AG04449 (cell line): ENCODE data around the gene SMIM5.
"Not testable (repeated sequence)": the region's sequence is repeated elsewhere in the genome, so short reads cannot be mapped to it uniquely, and the experiment has no call there.

Source experiments
- CTCF ChIA-PET: fragments of 350-600 bp; formaldehyde crosslinking; extraction: SDS; loops from one replicate; lab custom pipeline; 2021; ENCODE audit warnings: antibody characterized with exemption; lab: Yijun Ruan, JAX
- POLR2A ChIA-PET: fragments of 400-600, 350-600 bp; formaldehyde crosslinking; extraction: SDS; loops from one replicate; lab custom pipeline; 2020; ENCODE audit warnings: antibody characterized with exemption, inconsistent platforms; lab: Yijun Ruan, JAX
- DNase-seq: peaks from one replicate; pipeline ENCODE4 v3.0.0-alpha.2; 2010; ENCODE audit warnings: low read depth, low spot score
- H3K4me3 ChIP-seq: 2 replicates; pipeline ENCODE4 v1.5.1; 2011; ENCODE audit warnings: low read depth, mild to moderate bottlenecking, control low read depth, low read length
- CTCF ChIP-seq: IDR thresholded peaks from one replicate; pipeline ENCODE4 v1.5.1; 2011; ENCODE audit warnings: mild to moderate bottlenecking, moderate library complexity, low read length, control low read depth, inconsistent platforms; ENCODE audit not compliant: insufficient read depth; ENCODE audit errors: missing control alignments

Gene SMIM5

GRCh38 chr17:75589919-75590303 lies 43.3 kb upstream of the SMIM5 start:
- no peak for DNase-seq
- CTCF ChIA-PET: interaction anchor here (0.6 to 6.9 kb wide), 11 partner anchors 10 to 164 kb away, joined by 3 to 56 read pairs (median 4); partner anchors contain the start of gene SMIM5
- H3K4me3 ChIP-seq: peak overlapping the region; percentile 59
- POLR2A ChIA-PET: no interaction called here
- TF ChIP-seq CTCF: no peak

- POLR2A ChIA-PET: no interaction called here
- CTCF ChIA-PET: interaction anchor here (0.6 to 6.9 kb wide), 11 partner anchors 10 to 164 kb away, joined by 3 to 56 read pairs (median 4); partner anchors contain the start of gene SMIM5
- TF ChIP-seq CTCF: no peak
- H3K4me3 ChIP-seq: no peak overlapping the region
- DNase-seq: no peak
Measured at GRCh38 chr17:75590314-75590761, 42.9 kb upstream of the SMIM5 start.

- POLR2A ChIA-PET: interaction anchor here (0.8 kb wide), 1 partner anchor 18 kb away, joined by 4 read pairs; no protein-coding TSS in a partner anchor
- no peak for TF ChIP-seq CTCF
- CTCF ChIA-PET: interaction anchor here (0.6 to 6.9 kb wide), 10 partner anchors 10 to 162 kb away, joined by 3 to 56 read pairs (median 4); partner anchors contain the start of genes SMIM5 and TSEN54
- H3K4me3 ChIP-seq: no peak overlapping the region
- DNase-seq: no peak
Measured at GRCh38 chr17:75590849-75591721, 42.1 kb upstream of the SMIM5 start.

GRCh38 chr17:75591722-75592302 lies 41.4 kb upstream of the SMIM5 start:
- no peak for TF ChIP-seq CTCF
- CTCF ChIA-PET: interaction anchor here (0.6 to 6.9 kb wide), 6 partner anchors 9 to 158 kb away, joined by 3 to 56 read pairs (median 6); partner anchors contain the start of genes SMIM5 and TSEN54
- DNase-seq: no peak
- H3K4me3 ChIP-seq: no peak overlapping the region
- POLR2A ChIA-PET: interaction anchor here (0.8 kb wide), 1 partner anchor 17 kb away, joined by 4 read pairs; no protein-coding TSS in a partner anchor

- no peak for DNase-seq
- TF ChIP-seq CTCF: no peak
- ChIA-PET POLR2A (no interaction called here), CTCF (interaction anchor here (1.7 to 6.9 kb wide), 3 partner anchors 40 to 157 kb away, joined by 8 to 56 read pairs (median 9); partner anchors contain the start of gene SMIM5)
- H3K4me3 ChIP-seq: no peak overlapping the region
Measured at GRCh38 chr17:75592348-75593020, 40.8 kb upstream of the SMIM5 start.

- DNase-seq, H3K4me3 ChIP-seq: not testable (repeated sequence)
- POLR2A ChIA-PET: interaction anchor here (0.6 kb wide), 1 partner anchor 199 kb away, joined by 3 read pairs; no protein-coding TSS in a partner anchor
- CTCF ChIA-PET: interaction anchor here (1.7 kb wide), 1 partner anchor 39 kb away, joined by 8 read pairs; no protein-coding TSS in a partner anchor
Measured at GRCh38 chr17:75593430-75593829, 39.8 kb upstream of the SMIM5 start.
